ENCODE data around the gene MYL7.
A peak's percentile ranks its signal among the peaks of the same experiment; 100 is the strongest.

Gene MYL7

GRCh38 chr7:44145479-44145968 lies 4.4 kb upstream of the MYL7 start:
- peak overlapping the region; percentile 63; the same call in 1 of the 2 replicates for H2AFZ ChIP-seq (ENCODE audit: low read length)

DNA sequence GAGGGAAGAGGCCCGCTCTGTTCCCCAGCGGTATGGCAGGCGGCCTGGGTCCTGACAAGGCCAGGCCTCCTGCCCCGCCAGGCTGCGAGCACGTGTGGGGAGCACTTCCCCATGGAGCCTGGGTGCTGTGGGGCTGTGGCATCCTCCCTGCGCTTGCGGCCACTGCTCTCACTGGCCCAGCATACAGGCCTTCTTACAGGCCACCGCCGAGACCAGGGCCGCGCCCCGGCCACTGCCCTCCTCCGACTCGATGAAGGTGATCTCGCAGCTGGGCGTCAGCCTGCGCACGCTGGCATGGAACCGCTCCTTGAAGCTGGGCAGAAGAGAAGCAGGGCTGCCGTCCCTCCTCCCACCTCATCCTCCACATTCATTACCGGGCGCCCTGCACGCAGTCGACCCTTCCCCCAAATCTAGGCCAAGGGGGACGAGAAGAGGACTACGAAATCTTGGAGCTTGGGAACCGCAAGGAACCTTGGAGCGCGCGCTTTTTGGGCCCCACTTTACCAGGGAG lies 3.9 kb upstream of the MYL7 start:
- Histone ChIP-seq H3K27ac (ENCODE audit: low read length) (no peak overlapping the region), H3F3A (ENCODE audit: insufficient read depth, low read length) (no peaks in the 10 kb centered on the region), H3K9ac (ENCODE audit: low read length) (no peak overlapping the region), H3K9me2 (replicated peaks; ENCODE audit: insufficient read depth, low read length) (no peaks in the 10 kb centered on the region), H3K4me2 (ENCODE audit: low read depth, low read length) (no peak overlapping the region), H2AFZ (ENCODE audit: low read length) (no peak overlapping the region), H3K4me3 (ENCODE audit: low read length) (no peak overlapping the region), H4K20me1 (ENCODE audit: insufficient read depth, low read length) (no peaks in the 10 kb centered on the region), H3K9me3 (replicated peaks; ENCODE audit: insufficient read depth, low read length) (no peaks in the 10 kb centered on the region), H3K36me3 (replicated peaks; ENCODE audit: insufficient read depth, low read length) (no peaks in the 10 kb centered on the region), H3K27me3 (replicated peaks; ENCODE audit: insufficient read depth, low read length) (0 out of 2 replicates have a peak, but pooled peaks cover 6% of the 10 kb centered on the region), H3K4me1 (ENCODE audit: low read length) (no peaks in the 10 kb centered on the region), H3K79me2 (ENCODE audit: low read length) (no peaks in the 10 kb centered on the region)
- TF ChIP-seq, protein P1, sequence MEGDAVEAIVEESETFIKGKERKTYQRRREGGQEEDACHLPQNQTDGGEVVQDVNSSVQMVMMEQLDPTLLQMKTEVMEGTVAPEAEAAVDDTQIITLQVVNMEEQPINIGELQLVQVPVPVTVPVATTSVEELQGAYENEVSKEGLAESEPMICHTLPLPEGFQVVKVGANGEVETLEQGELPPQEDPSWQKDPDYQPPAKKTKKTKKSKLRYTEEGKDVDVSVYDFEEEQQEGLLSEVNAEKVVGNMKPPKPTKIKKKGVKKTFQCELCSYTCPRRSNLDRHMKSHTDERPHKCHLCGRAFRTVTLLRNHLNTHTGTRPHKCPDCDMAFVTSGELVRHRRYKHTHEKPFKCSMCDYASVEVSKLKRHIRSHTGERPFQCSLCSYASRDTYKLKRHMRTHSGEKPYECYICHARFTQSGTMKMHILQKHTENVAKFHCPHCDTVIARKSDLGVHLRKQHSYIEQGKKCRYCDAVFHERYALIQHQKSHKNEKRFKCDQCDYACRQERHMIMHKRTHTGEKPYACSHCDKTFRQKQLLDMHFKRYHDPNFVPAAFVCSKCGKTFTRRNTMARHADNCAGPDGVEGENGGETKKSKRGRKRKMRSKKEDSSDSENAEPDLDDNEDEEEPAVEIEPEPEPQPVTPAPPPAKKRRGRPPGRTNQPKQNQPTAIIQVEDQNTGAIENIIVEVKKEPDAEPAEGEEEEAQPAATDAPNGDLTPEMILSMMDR (IDR thresholded peaks at IDR 0.05; ENCODE audit: low read length), result no peak
- TF ChIP-seq EZH2phosphoT487 (IDR thresholded peaks at IDR 0.05; ENCODE audit: low read length) (no peak), EZH2 (optimal IDR thresholded peaks at IDR 0.05; ENCODE audit: low read depth, low read length) (no peak)
- DNase-seq, result no peak

More at GRCh38 chr7:44145479-44145968, 4.4 kb upstream of the MYL7 start:
- TF ChIP-seq EZH2 (optimal IDR thresholded peaks at IDR 0.05; ENCODE audit: low read depth, low read length) (no peak), EZH2phosphoT487 (IDR thresholded peaks at IDR 0.05; ENCODE audit: low read length) (no peak)
- TF ChIP-seq, protein P1 (IDR thresholded peaks at IDR 0.05; ENCODE audit: low read length), result no peak
- Histone ChIP-seq H3K9ac (ENCODE audit: low read length) (no peak overlapping the region), H3K79me2 (ENCODE audit: low read length) (no peaks in the 10 kb centered on the region), H3K27ac (ENCODE audit: low read length) (no peak overlapping the region), H3K4me2 (ENCODE audit: low read depth, low read length) (peak overlapping the region; percentile 57), H3F3A (ENCODE audit: insufficient read depth, low read length) (no peaks in the 10 kb centered on the region), H4K20me1 (ENCODE audit: insufficient read depth, low read length) (no peaks in the 10 kb centered on the region), H3K4me3 (ENCODE audit: low read length) (peak overlapping the region; percentile 46), H3K9me2 (replicated peaks; ENCODE audit: insufficient read depth, low read length) (no peaks in the 10 kb centered on the region), H3K4me1 (ENCODE audit: low read length) (no peaks in the 10 kb centered on the region), H3K9me3 (replicated peaks; ENCODE audit: insufficient read depth, low read length) (no peaks in the 10 kb centered on the region), H3K36me3 (replicated peaks; ENCODE audit: insufficient read depth, low read length) (no peaks in the 10 kb centered on the region), H3K27me3 (replicated peaks; ENCODE audit: insufficient read depth, low read length) (0 out of 2 replicates have a peak, but pooled peaks cover 6% of the 10 kb centered on the region)
- DNase-seq, result no peak

DNA sequence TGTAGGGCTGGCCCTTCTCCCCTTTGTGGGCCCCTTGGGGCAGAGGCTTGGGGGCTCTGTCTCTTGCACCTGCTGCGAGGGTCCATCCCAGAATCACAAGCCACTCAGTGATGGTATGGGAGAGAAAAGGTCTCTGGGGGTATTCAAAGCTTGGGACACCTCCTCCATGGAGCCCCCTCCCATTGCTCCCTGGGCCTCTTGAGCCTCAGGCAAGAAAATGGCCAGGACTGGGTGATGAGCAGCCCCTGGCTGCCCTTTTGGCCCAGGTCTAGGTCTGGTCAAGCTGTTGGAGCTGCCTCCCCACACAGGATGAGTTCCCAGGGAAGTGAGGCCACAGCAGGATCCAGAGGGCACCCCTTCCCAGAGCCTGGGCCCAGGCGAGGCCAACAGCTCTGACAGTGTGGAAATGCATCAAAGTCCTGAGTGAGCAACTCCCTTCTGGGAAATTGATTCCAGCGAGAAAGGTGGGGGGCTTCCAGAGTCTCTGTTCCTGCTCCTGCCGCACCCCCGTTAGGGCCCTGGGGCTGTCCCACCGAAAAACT lies 3.4 kb upstream of the MYL7 start:
- no peaks in the 10 kb centered on the region for H3K4me1 ChIP-seq (ENCODE audit: low read length)
- H3K9me3 ChIP-seq (replicated peaks; ENCODE audit: insufficient read depth, low read length), result no peaks in the 10 kb centered on the region
- H3K27me3 ChIP-seq (replicated peaks; ENCODE audit: insufficient read depth, low read length), result 0 out of 2 replicates have a peak, but pooled peaks cover 6% of the 10 kb centered on the region
- H3K36me3 ChIP-seq (replicated peaks; ENCODE audit: insufficient read depth, low read length), result no peaks in the 10 kb centered on the region
- H2AFZ ChIP-seq (ENCODE audit: low read length), result no peak overlapping the region
- H3K27ac ChIP-seq (ENCODE audit: low read length), result no peak overlapping the region
- H3K4me2 ChIP-seq (ENCODE audit: low read depth, low read length), result no peak overlapping the region
- no peaks in the 10 kb centered on the region for H3K79me2 ChIP-seq (ENCODE audit: low read length)
- no peaks in the 10 kb centered on the region for H3K9me2 ChIP-seq (replicated peaks; ENCODE audit: insufficient read depth, low read length)
- no peak overlapping the region for H3K9ac ChIP-seq (ENCODE audit: low read length)
- no peak overlapping the region for H3K4me3 ChIP-seq (ENCODE audit: low read length)
- no peak for TF ChIP-seq EZH2phosphoT487 (IDR thresholded peaks at IDR 0.05; ENCODE audit: low read length)
- no peak for DNase-seq
- no peaks in the 10 kb centered on the region for H4K20me1 ChIP-seq (ENCODE audit: insufficient read depth, low read length)
- H3F3A ChIP-seq (ENCODE audit: insufficient read depth, low read length), result no peaks in the 10 kb centered on the region

Data from MM.1S (cell line).